SU-DHL-6 (cell line): ENCODE results near the gene RPGR.

ENCODE experiments used
- EZH2phosphoT487 ChIP-seq: fragments of 200-600 bp; sonication (generic), shearing (Covaris generic); conservative IDR thresholded peaks from 2 replicates; pipeline ENCODE4 v1.6.1; 2018; ENCODE audit warnings: mild to moderate bottlenecking, antibody characterized with exemption, low read length, moderate library complexity, mixed read lengths
- TF ChIP-seq, protein P1 (sequence below): fragments of 200-600 bp; sonication (generic); IDR thresholded peaks from one replicate; pipeline ENCODE4 v1.5.1; 2017; ENCODE audit warnings: antibody characterized with exemption, mild to moderate bottlenecking, low read length, moderate library complexity; ENCODE audit not compliant: insufficient read depth, poor library complexity, severe bottlenecking

DNA sequence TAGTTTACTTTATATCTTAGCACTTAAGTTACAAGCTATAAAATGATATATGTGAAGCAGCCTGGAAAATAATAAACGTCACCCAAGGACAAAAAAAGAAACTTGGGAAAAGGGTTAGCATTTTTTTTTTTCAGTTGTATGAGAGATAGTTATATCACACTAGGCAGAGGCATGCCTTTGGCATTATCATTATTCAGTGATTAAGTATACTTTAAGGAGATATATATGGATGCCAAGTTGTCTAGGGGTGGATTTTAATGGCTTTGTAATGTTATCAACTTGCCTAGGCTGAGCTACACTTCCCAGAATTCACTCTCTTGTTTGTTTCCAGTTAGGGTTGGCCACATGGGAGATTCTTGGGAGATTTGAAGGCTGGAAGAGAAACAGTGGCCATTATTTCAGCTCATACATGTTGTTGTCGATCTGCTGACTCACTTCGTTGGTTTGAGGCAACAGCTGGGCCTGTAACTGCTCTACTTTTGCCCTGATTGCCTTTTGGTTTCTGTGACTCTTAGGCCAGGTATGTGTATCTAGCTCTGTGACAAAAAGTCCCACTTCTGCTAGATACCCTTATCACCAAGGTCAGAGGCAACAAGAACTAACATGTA, 95.1 kb downstream of the RPGR start:
- TF ChIP-seq, protein P1, sequence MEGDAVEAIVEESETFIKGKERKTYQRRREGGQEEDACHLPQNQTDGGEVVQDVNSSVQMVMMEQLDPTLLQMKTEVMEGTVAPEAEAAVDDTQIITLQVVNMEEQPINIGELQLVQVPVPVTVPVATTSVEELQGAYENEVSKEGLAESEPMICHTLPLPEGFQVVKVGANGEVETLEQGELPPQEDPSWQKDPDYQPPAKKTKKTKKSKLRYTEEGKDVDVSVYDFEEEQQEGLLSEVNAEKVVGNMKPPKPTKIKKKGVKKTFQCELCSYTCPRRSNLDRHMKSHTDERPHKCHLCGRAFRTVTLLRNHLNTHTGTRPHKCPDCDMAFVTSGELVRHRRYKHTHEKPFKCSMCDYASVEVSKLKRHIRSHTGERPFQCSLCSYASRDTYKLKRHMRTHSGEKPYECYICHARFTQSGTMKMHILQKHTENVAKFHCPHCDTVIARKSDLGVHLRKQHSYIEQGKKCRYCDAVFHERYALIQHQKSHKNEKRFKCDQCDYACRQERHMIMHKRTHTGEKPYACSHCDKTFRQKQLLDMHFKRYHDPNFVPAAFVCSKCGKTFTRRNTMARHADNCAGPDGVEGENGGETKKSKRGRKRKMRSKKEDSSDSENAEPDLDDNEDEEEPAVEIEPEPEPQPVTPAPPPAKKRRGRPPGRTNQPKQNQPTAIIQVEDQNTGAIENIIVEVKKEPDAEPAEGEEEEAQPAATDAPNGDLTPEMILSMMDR = no peak
- TF ChIP-seq EZH2phosphoT487 = no peak
